ENCODE measurements around the gene GPR84. TPM values are rescaled to one million over a fixed set of nuclear protein-coding genes. Genes with fewer than 3 reads are reported as not detected.

The GPR84 gene
- total and polyA plus RNA-seq, 9 of the 15 experiments (the other 6 are each of a cell fraction or from before 2014, with no cell fraction given): 0.07 to 0.18 (median 0.11) TPM; not detected in 5

DNA sequence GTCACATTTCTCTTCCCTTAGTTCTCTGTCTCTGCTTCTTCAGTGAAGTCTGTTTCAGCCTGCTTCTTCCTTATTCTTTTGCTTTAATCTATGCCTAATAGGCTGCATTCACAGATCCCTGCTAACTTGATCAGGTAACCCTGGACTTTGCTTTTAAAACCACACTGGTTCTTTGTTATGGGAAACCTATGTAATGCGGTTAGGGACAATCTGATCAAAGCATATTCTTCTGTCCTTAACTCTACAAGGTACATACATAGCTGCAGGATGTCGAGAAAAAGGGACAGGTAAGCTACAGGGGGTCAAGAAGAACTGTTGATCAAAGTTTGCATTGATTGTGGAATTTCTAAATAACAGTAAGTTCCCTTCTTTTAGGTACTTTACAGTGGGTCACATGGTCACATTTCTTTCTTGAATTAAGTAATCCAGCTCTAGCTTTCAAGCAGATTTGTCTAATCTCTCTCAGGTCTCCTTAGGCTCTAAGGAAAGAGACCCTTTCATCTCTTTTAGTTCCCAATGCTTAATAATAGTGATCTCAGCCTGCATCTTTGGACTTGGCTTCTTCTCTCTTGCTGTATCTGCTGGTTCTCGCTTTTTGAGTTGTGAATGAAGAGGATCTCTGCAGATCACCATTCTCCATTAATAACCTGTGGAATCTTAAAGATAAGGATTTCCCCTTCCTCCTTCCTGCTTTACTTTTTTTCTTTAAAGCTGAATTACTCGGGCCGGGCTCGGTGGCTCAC is 35.5 kb downstream of the GPR84 start (continued):
- TF ChIP-seq ZBTB49 (CRISPR knock-in tag; IDR thresholded peaks at IDR 0.05; ENCODE audit: borderline replicate concordance) (no peak), RBM39 (optimal IDR thresholded peaks at IDR 0.05; ENCODE audit: low read depth, low read length) (no peak), TSC22D4 (tag; IDR thresholded peaks at IDR 0.05) (no peak), TAL1 (IDR thresholded peaks at IDR 0.05) (no peak), NR2C2 (CRISPR knock-in tag; IDR thresholded peaks at IDR 0.05) (no peak), NR2C2 (tag; IDR thresholded peaks at IDR 0.05) (peak; percentile 67), KDM1A (IDR thresholded peaks at IDR 0.05) (peak in 1 of 2 experiments; percentile 17; a peak in 1 of 4 replicates), FOXK2 (conservative IDR thresholded peaks at IDR 0.05 in 1 of 2, IDR thresholded peaks at IDR 0.05 in 1 of 2; ENCODE audit: low read depth in 2 of 2) (no peak), ZNF444 (CRISPR knock-in tag; IDR thresholded peaks at IDR 0.05) (no peak), BACH1 (tag; IDR thresholded peaks at IDR 0.05) (no peak), STAG1 (CRISPR knock-in tag; IDR thresholded peaks at IDR 0.05; ENCODE audit: borderline replicate concordance) (no peak), POLR3A (IDR thresholded peaks at IDR 0.05; ENCODE audit: borderline replicate concordance, extremely low read depth, insufficient read depth, insufficient read length) (no peak), ZNF311 (CRISPR knock-in tag; IDR thresholded peaks at IDR 0.05) (no peak), ZSCAN32 (CRISPR knock-in tag; IDR thresholded peaks at IDR 0.05) (no peak), SIN3A (IDR thresholded peaks at IDR 0.05; ENCODE audit: borderline replicate concordance in 2 of 2, control insufficient read depth in 1 of 2, low read depth in 2 of 2, low read length in 2 of 2) (no peak), TEAD4 (IDR thresholded peaks at IDR 0.05; ENCODE audit: low read length) (no peak), TEAD4 (CRISPR knock-in tag; IDR thresholded peaks at IDR 0.05; ENCODE audit: borderline replicate concordance) (no peak), JUNB (CRISPR knock-in tag; conservative IDR thresholded peaks at IDR 0.05) (no peak), U2AF2 (optimal IDR thresholded peaks at IDR 0.05; ENCODE audit: low read depth, low read length) (no peak), ELF1 (tag; IDR thresholded peaks at IDR 0.05) (0 out of 2 replicates have a peak, but pooled peaks have one; percentile 15), RBFOX2 (IDR thresholded peaks at IDR 0.05; ENCODE audit: low read depth, low read length) (0 out of 2 replicates have a peak, but pooled peaks have one; percentile 14), PRPF4 (IDR thresholded peaks at IDR 0.05; ENCODE audit: insufficient read depth, low read depth, low read length, poor library complexity, severe bottlenecking) (no peak)
- TF ChIP-seq, protein P1, sequence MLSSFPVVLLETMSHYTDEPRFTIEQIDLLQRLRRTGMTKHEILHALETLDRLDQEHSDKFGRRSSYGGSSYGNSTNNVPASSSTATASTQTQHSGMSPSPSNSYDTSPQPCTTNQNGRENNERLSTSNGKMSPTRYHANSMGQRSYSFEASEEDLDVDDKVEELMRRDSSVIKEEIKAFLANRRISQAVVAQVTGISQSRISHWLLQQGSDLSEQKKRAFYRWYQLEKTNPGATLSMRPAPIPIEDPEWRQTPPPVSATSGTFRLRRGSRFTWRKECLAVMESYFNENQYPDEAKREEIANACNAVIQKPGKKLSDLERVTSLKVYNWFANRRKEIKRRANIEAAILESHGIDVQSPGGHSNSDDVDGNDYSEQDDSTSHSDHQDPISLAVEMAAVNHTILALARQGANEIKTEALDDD (IDR thresholded peaks at IDR 0.05): 0 out of 2 replicates have a peak, but pooled peaks have one; percentile 49

Data from K562 (cell line).